HG03108 (cell line): ENCODE results near the gene NCK2.
"Not testable (repeated sequence)": the region's sequence is repeated elsewhere in the genome, so short reads cannot be mapped to it uniquely, and the experiment has no call there.

ENCODE experiments used
- ATAC-seq: cut with Tn5 transposase; IDR thresholded peaks from one replicate; pipeline ENCODE4 v1.9.1; 2021; ENCODE audit warnings: moderate library complexity; ENCODE audit not compliant: unreplicated experiment

NCK2 gene

GRCh38 chr2:105883911-105884694 lies 139.4 kb downstream of the NCK2 start:
- ATAC-seq: no peak

- ATAC-seq: no peak
Measured at GRCh38 chr2:105885456-105885855, 140.7 kb downstream of the NCK2 start.

DNA sequence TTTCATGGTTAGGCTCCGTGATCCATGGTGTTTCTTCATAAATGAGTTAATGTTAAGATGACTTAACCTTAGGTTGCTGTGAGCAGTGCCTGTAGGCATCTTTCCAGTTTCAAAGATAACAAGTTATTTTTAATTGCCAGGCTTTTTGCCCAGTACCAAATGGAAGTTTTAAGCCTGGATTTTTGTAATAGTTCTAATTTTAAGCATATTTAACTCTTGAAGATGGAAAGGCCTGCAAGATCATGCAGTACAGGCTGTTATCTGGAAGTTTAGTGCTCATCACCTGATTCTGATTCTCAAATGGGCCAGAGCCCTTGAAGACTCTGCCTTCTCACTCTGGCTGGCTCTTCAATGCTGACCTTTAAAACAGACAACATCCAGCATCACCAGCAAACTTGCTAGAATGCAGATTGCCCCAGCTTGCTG lies 141.3 kb downstream of the NCK2 start:
- ATAC-seq: no peak

GRCh38 chr2:105886687-105887086 lies 142.0 kb downstream of the NCK2 start:
- ATAC-seq: no peak

- no peak for ATAC-seq
Measured at GRCh38 chr2:105887256-105887655, 142.5 kb downstream of the NCK2 start.

DNA sequence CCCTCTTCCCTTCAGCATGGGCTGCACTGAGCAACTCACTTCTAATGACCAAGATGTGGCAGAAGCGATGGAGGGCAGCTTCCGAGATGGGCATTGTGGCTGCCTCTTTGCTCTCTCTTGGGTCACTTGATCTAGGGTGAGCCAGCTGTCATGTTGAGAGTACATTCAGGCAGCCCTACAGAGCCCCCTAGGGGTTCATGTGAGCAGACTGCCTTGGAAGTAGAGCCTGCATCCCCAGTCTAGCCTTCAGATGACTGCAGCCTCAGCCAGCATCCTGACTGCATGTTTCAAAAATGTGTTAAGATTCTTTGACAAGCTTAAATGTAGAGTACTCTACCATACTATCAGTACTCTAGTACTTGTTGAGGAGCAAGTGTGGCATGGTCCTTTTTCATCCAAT lies 143.9 kb downstream of the NCK2 start:
- no peak for ATAC-seq

GRCh38 chr2:105889046-105889445 lies 144.3 kb downstream of the NCK2 start:
- no peak for ATAC-seq

- ATAC-seq: no peak
Measured at GRCh38 chr2:105890111-105890510, 145.4 kb downstream of the NCK2 start.

DNA sequence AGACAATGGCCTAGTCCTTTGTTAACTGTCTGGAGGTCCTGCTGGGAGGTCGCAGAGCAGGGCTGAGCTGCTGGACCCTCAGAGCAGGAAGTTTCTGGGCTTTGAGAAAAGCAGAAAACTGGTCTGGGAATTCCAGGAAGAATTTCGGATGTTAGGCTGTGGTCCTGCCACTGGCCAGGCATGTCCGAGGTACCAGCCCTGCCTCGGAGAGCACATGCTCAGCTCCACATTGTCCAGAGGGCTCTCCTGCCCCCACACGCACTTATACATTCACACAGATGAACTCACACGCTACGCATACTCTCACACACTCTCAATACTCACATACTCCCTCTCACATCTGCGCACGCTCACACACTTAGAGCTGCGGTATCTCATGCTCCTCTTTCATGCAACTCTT lies 146.1 kb downstream of the NCK2 start:
- no peak for ATAC-seq

DNA sequence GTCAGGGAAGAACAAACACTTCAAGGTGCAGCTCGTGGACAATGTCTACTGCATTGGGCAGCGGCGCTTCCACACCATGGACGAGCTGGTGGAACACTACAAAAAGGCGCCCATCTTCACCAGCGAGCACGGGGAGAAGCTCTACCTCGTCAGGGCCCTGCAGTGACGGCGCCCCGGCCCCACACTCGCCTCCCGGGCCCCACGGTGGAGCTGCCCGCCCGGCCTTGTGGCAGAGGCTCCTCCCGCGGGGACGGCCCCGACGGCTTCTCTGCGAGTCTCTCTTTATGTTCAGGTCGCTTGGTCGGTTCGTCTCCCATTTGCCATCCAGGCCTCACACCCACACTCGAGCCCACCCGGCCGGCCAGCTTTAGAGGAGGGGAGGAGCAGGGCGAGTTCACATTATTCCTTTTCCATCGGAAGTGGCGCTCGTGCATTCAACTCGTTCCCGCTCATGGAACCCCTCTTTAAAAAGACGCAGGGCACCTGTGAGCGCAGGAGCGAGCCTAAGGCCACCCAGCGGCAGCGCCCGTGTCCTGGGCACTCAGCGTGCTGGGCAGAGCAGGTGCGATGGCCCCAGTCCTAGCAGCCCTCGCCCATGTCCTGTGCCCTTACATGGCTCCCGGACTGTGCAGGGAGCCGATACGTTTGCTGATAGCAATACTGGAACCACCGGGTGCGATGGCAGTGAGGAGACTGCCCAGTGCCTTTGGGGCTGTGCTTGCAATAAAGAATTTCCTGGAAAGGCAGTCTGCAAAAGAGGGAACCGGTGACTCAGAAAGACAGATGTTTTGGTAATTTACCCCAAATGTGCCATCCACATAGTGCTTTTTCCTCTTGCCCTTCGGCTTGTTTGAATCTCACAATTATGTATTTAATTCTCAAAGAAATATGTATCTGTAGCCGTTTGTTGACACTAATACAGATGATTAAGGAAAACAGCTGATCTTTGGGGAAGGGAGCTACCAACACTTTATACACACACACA lies 148.6 kb downstream of the NCK2 start:
- no peak for ATAC-seq

DNA sequence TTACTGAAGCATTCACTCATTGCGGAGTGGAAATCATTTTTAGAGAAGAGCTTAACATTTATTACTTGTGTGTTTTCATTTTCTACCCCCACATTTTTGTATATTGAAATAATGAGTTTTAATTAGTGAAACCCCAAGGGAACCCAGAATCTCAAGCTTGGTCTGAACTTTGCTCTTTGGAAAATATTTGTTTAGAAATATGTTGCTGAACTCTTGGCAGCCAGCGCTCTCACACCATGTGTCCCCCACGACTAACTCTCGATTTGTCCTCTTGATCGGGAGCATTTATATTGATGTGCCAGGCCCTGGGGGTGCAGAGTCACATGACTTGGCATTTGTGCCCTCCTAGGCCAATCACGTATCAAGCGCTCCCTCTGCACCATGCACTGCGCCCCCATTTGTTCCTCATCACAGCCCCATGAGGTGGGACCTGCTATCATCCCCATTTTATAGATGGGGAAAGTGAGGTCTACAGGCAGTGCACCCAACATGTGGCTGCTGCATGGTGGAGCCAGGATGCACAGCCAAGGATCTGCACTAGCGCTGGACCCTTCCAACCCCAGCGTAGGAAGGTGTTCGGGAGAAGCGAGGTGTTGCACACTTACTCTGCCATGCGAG lies 149.7 kb downstream of the NCK2 start:
- ATAC-seq: no peak

GRCh38 chr2:105895990-105896764 lies 151.5 kb downstream of the NCK2 start:
- no peak for ATAC-seq

DNA sequence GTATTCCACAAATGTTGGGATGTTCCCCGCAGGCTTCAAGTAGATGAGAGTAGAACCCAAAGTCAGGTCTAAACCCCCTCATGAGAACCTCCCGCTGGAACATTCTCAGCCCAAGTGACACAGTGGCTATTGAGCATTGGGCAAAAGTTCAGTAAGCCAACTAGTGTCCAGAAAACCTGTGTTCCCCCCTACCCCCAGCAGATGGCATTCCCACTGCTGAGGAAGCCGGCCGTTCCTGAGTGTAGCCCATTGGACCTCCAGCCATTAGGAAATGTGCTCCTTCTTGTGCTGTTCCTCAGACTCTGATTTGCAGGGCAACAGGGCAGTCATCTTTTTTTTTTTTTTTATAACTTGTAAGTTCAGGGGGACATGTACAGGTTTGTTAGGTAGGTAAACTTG lies 152.1 kb downstream of the NCK2 start:
- no peak for ATAC-seq

DNA sequence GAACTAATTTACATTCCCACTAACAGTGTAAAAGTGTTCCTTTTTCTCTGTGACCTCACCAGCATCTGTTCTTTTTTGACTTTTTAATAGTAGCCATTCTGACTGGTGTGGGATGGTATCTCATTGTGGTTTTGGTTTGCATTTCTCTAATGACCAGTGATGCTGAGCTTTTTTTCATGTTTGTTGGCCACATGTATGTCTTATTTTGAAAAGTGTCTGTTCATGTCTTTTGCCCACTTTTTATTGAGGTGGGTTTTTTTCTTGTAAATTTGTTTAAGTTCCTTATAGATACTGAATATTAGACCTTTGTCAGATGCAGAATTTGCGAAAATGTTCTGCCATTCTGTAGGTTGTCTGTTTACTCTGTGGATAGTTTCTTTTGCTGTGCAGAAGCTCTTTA lies 153.0 kb downstream of the NCK2 start:
- not testable (repeated sequence) for ATAC-seq

- no peak for ATAC-seq
Measured at GRCh38 chr2:105903051-105903674, 158.5 kb downstream of the NCK2 start.

- ATAC-seq: peak; percentile 93
Measured at GRCh38 chr2:105904938-105905337, 160.2 kb downstream of the NCK2 start.

DNA sequence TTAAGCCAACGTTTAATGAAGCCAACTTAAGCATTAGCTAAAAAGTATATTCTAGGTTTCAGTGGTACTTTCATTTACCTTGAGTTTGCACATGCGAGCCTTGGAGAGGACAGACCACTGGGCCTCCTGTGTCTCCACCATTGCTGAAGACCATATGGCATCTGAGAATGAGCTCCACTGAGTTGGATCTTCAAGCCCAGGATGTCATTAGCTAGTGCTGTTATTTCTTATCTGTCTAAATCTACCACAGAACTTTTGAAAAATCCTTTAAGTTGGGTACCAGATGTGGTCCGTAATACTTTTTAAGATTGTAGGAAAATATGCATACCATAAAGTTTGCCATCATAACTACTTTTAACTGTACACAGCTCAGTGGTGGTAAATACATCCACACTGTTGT lies 161.8 kb downstream of the NCK2 start:
- no peak for ATAC-seq

DNA sequence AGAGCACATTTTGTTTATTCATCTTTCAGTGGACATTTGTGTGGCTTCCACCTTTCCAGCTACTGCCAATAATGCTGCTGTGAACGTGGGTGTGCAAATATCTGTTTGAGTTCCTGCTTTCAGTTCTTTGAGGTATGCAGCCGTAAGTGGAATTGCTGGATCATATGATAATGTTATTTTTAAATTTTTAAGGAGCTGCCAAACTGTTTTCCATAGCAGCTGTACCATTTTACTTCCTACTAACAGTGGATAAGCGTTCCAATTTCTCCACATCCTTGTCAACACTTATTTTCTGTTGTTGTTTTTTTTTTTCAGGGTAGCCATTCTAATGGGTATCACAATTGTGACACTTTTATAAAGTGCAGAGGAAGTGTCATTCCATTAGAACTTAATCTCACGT lies 162.5 kb downstream of the NCK2 start:
- no peak for ATAC-seq

DNA sequence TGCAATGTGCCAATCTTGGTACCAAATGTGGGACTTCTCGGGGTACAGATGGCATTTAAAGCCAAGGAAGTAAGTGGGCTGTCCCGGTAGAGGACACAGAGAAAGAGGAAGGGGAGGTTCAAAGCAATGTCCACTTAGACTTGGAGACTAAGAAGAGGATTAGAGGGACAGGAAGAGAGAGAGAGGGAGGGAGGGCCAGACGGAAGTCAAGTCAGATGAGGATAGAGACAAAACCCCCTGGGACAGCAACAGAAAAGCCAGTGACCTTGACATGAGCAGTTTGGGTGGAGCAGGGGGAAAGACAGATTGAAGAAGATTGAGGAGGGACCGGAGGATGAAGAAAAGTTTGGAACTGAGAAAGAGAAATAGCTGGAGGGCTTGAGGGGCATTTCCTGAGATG lies 164.5 kb downstream of the NCK2 start:
- no peak for ATAC-seq

GRCh38 chr2:105910497-105911238 lies 166.0 kb downstream of the NCK2 start:
- no peak for ATAC-seq
